ENCODE data around the gene KCND3. TPM values are rescaled to one million over a fixed set of nuclear protein-coding genes. Genes with fewer than 3 reads are reported as not detected.

KCND3 gene
- total RNA-seq, 1 experiment from 2014 or later, result not detected

DNA sequence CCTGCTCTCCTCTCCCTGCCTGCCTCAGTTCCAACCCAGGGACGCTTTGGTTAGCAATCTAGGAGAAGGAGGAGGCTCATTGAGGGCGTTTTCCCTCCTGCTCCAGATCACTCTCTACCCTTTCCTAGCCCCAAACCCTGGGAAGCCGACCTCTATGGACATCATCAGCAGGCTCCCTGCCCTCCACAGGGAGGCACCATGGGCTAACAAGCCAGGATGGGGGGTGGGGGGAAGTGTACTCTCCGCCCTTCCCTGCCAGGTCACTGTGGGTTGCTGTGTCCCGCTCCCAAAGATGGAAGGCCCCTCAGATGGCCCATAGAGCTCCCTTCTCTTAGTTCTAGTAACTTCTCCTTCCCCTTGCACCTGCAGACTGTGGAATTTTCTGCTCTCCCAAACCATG, 35.7 kb downstream of the KCND3 start:
- Histone ChIP-seq H3K9me3 (ENCODE audit: insufficient read depth, low read depth) (no peaks in the 10 kb centered on the region), H3K9me2 (ENCODE audit: insufficient read depth) (no peaks in the 10 kb centered on the region), H3K4me3 (no peak overlapping the region), H3F3A (ENCODE audit: insufficient read depth, low read depth) (no peaks in the 10 kb centered on the region), H2AFZ (no peak overlapping the region), H4K20me1 (ENCODE audit: insufficient read depth) (no peaks in the 10 kb centered on the region), H3K4me1 (replicated peaks; ENCODE audit: insufficient read depth) (no peaks in the 10 kb centered on the region), H3K27ac (no peak overlapping the region), H3K79me2 (ENCODE audit: low read depth) (no peaks in the 10 kb centered on the region), H3K27me3 (ENCODE audit: insufficient read depth, low read depth) (peaks cover 99% of the 10 kb centered on the region), H3K4me2 (no peak overlapping the region), H3K36me3 (ENCODE audit: low read depth) (no peaks in the 10 kb centered on the region)
- POLR2A ChIA-PET (ENCODE audit: unreplicated experiment), result no interaction called here
- CTCF ChIA-PET, result no interaction called here
- intact Hi-C loops (cut with micrococcal nuclease; ENCODE audit: unreplicated experiment), result no loop called here
- TF ChIP-seq EZH2 (IDR thresholded peaks at IDR 0.05; ENCODE audit: low read depth), result no peak
- TF ChIP-seq, protein P1, sequence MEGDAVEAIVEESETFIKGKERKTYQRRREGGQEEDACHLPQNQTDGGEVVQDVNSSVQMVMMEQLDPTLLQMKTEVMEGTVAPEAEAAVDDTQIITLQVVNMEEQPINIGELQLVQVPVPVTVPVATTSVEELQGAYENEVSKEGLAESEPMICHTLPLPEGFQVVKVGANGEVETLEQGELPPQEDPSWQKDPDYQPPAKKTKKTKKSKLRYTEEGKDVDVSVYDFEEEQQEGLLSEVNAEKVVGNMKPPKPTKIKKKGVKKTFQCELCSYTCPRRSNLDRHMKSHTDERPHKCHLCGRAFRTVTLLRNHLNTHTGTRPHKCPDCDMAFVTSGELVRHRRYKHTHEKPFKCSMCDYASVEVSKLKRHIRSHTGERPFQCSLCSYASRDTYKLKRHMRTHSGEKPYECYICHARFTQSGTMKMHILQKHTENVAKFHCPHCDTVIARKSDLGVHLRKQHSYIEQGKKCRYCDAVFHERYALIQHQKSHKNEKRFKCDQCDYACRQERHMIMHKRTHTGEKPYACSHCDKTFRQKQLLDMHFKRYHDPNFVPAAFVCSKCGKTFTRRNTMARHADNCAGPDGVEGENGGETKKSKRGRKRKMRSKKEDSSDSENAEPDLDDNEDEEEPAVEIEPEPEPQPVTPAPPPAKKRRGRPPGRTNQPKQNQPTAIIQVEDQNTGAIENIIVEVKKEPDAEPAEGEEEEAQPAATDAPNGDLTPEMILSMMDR (conservative IDR thresholded peaks at IDR 0.05), result no peak
- no TSS peak for BruUV-seq (replicated peaks)
- no peak for DNase-seq

DNA sequence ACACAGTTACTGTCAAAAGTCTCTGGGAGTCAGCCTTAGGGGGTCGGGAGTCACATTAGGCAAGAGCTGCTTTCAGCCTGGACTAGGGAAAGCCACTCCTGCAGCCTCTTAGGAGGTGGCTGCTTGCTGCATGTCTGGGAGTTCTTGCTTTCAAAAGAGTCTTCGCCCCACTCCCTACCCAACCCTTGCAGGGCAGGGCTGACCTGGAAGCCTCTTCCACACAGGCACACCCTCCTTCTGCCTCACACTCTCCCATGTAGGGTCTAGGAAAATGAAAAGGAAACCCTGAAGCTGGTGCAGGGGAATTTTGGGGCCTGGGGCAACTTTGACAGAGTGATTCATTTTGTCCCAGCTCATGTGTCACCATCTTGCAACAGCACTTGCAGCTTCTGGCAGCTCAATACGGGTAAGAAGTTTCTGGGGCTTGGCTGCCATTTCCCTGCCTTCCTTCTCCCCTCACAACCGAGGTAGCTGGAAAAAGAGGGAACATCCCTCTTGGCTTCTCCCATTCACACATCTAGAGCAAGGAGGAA, 37.3 kb downstream of the KCND3 start:
- BruUV-seq (replicated peaks), result no TSS peak
- DNase-seq, result no peak
- H3K4me1 ChIP-seq (replicated peaks; ENCODE audit: insufficient read depth), result no peaks in the 10 kb centered on the region
- no peaks in the 10 kb centered on the region for H3K9me3 ChIP-seq (ENCODE audit: insufficient read depth, low read depth)
- H3K27me3 ChIP-seq (ENCODE audit: insufficient read depth, low read depth), result peaks cover 93% of the 10 kb centered on the region
- no peak overlapping the region for H3K4me2 ChIP-seq
- H3K79me2 ChIP-seq (ENCODE audit: low read depth), result no peaks in the 10 kb centered on the region
- H4K20me1 ChIP-seq (ENCODE audit: insufficient read depth), result no peaks in the 10 kb centered on the region
- no peaks in the 10 kb centered on the region for H3K36me3 ChIP-seq (ENCODE audit: low read depth)
- H2AFZ ChIP-seq, result no peak overlapping the region
- no peaks in the 10 kb centered on the region for H3K9me2 ChIP-seq (ENCODE audit: insufficient read depth)
- CTCF ChIA-PET, result no interaction called here
- no peak overlapping the region for H3K27ac ChIP-seq
- no peak overlapping the region for H3K4me3 ChIP-seq
- POLR2A ChIA-PET (ENCODE audit: unreplicated experiment), result no interaction called here
- no peak for TF ChIP-seq EZH2 (IDR thresholded peaks at IDR 0.05; ENCODE audit: low read depth)
- TF ChIP-seq, protein P1 (conservative IDR thresholded peaks at IDR 0.05), result no peak
- intact Hi-C loops (cut with micrococcal nuclease; ENCODE audit: unreplicated experiment), result no loop called here
- no peaks in the 10 kb centered on the region for H3F3A ChIP-seq (ENCODE audit: insufficient read depth, low read depth)

DNA sequence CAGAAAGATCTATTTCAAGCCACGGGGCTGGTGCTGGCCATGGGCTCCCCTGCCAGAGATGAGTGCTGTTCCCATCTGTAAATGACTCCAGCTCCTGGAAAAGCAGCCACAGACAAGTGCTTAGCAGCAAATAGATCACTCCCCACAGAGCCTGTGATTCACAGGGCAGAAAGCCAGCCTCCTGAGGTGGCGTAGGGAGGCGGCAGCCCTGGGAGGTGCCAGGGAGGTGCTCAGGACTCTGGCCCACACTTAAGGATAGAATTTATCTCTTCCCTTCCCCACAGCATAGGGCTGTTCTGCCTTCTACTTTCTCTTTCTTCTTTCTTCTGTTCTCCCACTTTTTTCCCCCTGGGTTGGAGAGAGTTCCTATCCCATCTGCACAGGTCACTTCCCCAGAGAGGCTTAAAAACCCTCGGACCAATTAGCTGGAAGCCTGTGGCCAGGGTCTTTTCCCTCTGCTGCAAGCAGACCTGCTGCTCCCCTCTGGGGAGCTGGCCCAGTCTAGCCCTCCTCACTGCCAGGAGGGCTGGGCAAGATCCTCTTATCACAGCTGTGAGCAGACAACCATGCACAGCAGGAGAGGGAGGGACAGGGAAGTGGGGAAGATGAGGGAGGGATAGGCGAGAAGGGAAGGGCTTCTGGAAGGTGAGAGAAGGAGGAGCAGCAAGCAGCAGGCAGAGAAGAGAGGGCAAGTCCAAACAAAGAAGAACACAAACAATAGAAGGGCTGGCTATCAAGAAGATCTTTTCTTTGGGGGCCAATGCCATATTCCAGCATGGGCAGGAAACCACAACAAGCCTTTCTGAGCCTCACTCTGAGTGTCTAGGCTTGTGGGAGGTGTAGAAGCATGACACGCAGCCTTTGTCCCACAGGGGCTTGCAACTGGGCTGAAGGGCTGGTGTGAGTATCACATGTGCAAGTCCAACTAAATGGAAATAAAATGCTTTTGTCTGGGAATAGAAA, 41.0 kb downstream of the KCND3 start:
- Histone ChIP-seq H2AFZ (no peak overlapping the region), H3K79me2 (ENCODE audit: low read depth) (no peaks in the 10 kb centered on the region), H3K4me2 (no peak overlapping the region), H3K36me3 (ENCODE audit: low read depth) (no peaks in the 10 kb centered on the region), H3F3A (ENCODE audit: insufficient read depth, low read depth) (no peaks in the 10 kb centered on the region), H3K27me3 (ENCODE audit: insufficient read depth, low read depth) (peaks cover 74% of the 10 kb centered on the region), H4K20me1 (ENCODE audit: insufficient read depth) (no peaks in the 10 kb centered on the region), H3K9me2 (ENCODE audit: insufficient read depth) (no peaks in the 10 kb centered on the region), H3K4me1 (replicated peaks; ENCODE audit: insufficient read depth) (no peaks in the 10 kb centered on the region), H3K9me3 (ENCODE audit: insufficient read depth, low read depth) (no peaks in the 10 kb centered on the region), H3K27ac (no peak overlapping the region), H3K4me3 (no peak overlapping the region)
- intact Hi-C loops (cut with micrococcal nuclease; ENCODE audit: unreplicated experiment), result no loop called here
- TF ChIP-seq, protein P1 (conservative IDR thresholded peaks at IDR 0.05), result no peak
- no peak for TF ChIP-seq EZH2 (IDR thresholded peaks at IDR 0.05; ENCODE audit: low read depth)
- ChIA-PET CTCF (no interaction called here), POLR2A (ENCODE audit: unreplicated experiment) (no interaction called here)
- no TSS peak for BruUV-seq (replicated peaks)
- no peak for DNase-seq

Data from PC-9 (cell line).